ENCODE measurements around the gene PIEZO2.

Gene PIEZO2

GRCh38 chr18:11064106-11064505 lies 85.3 kb downstream of the PIEZO2 start:
- no peak for DNase-seq (ENCODE audit: low read depth)

- no peak for DNase-seq (ENCODE audit: low read depth)
Measured at GRCh38 chr18:11055721-11056120, 93.6 kb downstream of the PIEZO2 start.

GRCh38 chr18:11054497-11054896 lies 94.9 kb downstream of the PIEZO2 start:
- no peak for DNase-seq (ENCODE audit: low read depth)

- no peak for DNase-seq (ENCODE audit: low read depth)
Measured at GRCh38 chr18:11053293-11053692, 96.1 kb downstream of the PIEZO2 start.

GRCh38 chr18:11052800-11053199 lies 96.6 kb downstream of the PIEZO2 start:
- no peak for DNase-seq (ENCODE audit: low read depth)

- no peak for DNase-seq (ENCODE audit: low read depth)
Measured at GRCh38 chr18:11051462-11051861, 97.9 kb downstream of the PIEZO2 start.

- DNase-seq (ENCODE audit: low read depth): no peak
Measured at GRCh38 chr18:11050966-11051365, 98.4 kb downstream of the PIEZO2 start.

- DNase-seq (ENCODE audit: low read depth): no peak
Measured at GRCh38 chr18:11047817-11048216, 101.6 kb downstream of the PIEZO2 start.

GRCh38 chr18:11047156-11047555 lies 102.2 kb downstream of the PIEZO2 start:
- DNase-seq (ENCODE audit: low read depth): no peak

- no peak for DNase-seq (ENCODE audit: low read depth)
Measured at GRCh38 chr18:11046140-11046539, 103.2 kb downstream of the PIEZO2 start.

GRCh38 chr18:11043694-11044093 lies 105.7 kb downstream of the PIEZO2 start:
- DNase-seq (ENCODE audit: low read depth): no peak

- DNase-seq (ENCODE audit: low read depth): no peak
Measured at GRCh38 chr18:11042247-11042646, 107.1 kb downstream of the PIEZO2 start.

GRCh38 chr18:11040823-11041656 lies 108.3 kb downstream of the PIEZO2 start:
- DNase-seq (ENCODE audit: low read depth): no peak

- DNase-seq (ENCODE audit: low read depth): no peak
Measured at GRCh38 chr18:11040359-11040758, 109.0 kb downstream of the PIEZO2 start.

GRCh38 chr18:11037533-11038240 lies 111.7 kb downstream of the PIEZO2 start:
- no peak for DNase-seq (ENCODE audit: low read depth)

GRCh38 chr18:11035814-11036495 lies 113.4 kb downstream of the PIEZO2 start:
- DNase-seq (ENCODE audit: low read depth): no peak

- no peak for DNase-seq (ENCODE audit: low read depth)
Measured at GRCh38 chr18:11035376-11035775, 114.0 kb downstream of the PIEZO2 start.

- DNase-seq (ENCODE audit: low read depth): no peak
Measured at GRCh38 chr18:11034884-11035283, 114.5 kb downstream of the PIEZO2 start.

GRCh38 chr18:11033503-11033902 lies 115.9 kb downstream of the PIEZO2 start:
- DNase-seq (ENCODE audit: low read depth): no peak

GRCh38 chr18:11031966-11032365 lies 117.4 kb downstream of the PIEZO2 start:
- DNase-seq (ENCODE audit: low read depth): no peak

- no peak for DNase-seq (ENCODE audit: low read depth)
Measured at GRCh38 chr18:11029021-11029420, 120.3 kb downstream of the PIEZO2 start.

- no peak for DNase-seq (ENCODE audit: low read depth)
Measured at GRCh38 chr18:11027862-11028261, 121.5 kb downstream of the PIEZO2 start.

GRCh38 chr18:11025671-11026070 lies 123.7 kb downstream of the PIEZO2 start:
- DNase-seq (ENCODE audit: low read depth): no peak

All from stimulated activated CD8-positive, alpha-beta memory T cell treated with anti-CD3 and anti-CD28 coated beads, Interleukin-12 subunit alpha, Interleukin-12 subunit beta, amount 100 ng/mL, for 4 hours (primary cell).